GM18861 (cell line): ENCODE data around the gene CASS4.

Experiments used
- ATAC-seq: cut with Tn5 transposase; IDR thresholded peaks from one replicate; pipeline ENCODE4 v1.9.1; 2021; ENCODE audit not compliant: unreplicated experiment

The CASS4 gene

DNA sequence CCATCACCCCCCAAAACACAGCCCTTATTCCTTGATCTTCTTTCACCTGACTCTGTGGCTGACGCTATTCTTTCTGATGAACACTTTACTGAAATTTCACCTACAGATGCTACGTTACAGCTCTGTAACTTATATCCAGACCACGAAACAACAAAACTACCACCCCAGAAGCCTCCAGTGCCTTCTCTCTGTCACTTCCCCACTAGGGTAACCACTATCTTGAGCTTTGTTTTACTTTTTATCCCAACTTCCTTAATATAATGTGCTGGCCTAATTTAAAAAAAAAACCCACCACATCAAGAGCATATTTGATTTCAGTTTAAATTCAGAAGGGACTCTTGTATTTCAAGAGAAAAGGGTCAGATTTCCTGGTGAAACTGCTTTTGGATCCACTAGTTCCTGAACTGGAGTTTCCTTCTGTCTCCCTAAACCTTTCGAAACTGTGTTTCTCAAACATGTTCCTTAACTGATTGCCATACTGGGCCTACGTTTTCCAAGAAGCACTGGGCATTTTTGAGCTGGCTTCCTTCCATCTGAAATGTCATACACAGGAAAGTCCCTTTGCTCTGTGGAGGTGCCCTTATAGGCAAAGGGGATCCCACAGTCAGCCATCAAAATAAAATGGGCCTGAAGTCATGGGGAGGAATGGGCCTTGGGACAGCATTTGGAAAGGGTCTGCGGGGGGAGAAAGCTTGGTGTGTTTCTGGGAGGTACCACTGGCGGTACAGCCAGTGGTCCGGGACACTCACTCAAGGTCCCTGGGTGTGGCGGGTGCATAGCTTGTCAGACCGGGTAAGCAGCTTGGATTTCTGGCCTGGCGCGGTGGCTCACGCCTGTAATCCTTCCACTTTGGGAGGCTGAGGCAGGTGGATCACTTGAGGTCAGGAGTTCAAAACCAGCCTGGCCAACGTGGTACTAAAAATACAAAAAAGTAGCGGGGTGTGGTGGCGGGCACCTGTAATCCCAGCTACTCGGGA, 30.6 kb downstream of the CASS4 start:
- ATAC-seq = no peak

DNA sequence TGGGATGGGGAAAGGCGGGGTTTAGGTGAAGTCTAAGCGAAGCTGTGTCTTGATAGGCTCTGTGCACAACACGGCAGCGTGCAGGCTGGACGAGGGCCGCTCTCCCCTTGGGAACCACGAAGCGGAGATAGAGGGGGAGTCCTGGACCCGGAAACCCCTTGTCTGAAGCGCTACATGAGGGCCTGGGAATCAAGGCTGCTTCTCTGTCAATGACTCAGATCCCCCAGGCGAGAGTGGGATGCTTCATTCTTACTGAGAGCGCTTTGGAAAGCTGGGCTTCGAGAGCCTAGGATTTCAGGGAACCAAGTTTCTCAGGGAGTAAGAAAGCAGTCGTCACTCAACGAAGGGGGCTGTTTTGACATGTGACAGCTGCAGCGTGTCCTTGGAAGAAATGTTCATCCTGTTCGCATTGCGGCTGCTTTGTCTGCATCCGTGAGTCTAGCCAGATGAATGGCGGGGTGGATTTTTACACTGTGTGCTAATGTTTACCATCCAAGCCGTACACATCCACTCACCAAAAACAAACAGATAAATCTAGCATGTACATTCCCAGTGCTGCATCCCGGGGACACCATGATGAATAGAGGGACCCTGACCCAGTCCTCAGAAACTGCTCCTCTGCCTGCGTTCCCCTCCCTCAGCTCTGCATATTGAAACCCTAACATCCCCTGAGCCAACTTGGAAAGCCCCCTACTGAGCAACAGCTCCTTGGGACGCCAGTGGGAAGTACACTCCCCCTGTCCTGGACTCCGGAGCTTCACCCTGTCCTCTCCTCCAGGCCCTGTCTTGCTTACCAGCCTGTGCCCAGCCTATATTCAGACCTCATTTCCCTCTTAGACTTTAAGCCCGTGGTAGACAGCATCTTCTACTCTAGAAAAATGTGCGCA, 31.8 kb downstream of the CASS4 start:
- ATAC-seq = no peak

DNA sequence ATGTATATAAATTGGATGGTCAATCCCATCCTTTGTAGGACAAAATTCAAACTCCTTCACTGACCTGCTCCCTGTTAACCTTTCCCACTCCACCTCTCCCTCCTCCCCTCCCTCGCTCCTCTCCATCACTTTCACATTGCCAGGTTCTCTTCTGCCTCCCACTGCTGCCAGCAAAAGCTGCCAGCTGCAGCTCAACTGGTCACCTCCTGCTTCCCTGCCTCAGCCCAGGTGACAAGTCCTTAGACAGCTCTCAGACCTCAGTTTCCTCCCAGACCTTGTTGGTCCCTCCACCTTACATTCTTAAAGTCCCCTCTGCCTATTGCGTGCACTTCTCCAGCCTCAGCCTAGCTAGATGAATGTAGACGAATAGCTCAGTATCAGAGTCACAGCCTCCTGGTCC, 33.1 kb downstream of the CASS4 start:
- no peak for ATAC-seq

DNA sequence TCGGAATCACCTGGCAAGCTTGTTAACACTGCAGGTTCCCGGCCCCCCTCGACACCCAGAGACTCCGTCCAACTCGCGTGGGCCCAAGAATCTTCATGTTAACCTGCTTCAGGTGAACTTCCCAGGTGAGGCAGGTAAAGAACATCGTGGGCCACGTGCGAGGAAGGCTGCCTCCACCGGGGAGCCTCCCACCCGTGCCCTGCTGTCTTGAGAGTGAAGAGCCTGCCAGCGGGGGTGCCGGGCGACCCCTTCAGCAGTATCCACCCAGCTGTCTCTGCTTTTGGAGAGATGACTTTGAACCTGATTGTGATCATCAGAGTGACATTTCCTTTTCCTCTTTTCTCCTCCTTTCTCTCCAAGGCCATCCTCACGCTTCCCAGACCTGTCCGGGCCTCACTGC, 33.5 kb downstream of the CASS4 start:
- no peak for ATAC-seq

DNA sequence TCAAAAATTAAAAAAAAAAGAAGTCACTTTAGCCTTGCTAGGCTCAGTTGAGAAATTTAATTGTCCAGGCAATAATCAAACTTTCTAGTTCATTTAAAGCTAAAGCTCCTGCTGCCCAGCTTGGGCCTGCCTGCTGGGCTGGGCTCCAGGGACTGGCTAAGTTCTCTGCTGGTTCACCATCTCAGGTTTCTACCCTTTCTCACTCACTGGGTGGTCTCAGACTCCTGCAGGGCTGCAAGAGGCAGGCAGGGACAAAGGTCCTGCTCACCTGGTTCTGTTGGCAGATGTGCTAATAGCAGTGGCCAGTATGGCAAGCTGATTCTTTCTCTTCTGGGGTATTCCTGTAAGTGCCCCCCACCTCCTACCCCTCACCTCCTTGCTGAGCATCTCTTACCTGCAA, 35.2 kb downstream of the CASS4 start:
- ATAC-seq = no peak

DNA sequence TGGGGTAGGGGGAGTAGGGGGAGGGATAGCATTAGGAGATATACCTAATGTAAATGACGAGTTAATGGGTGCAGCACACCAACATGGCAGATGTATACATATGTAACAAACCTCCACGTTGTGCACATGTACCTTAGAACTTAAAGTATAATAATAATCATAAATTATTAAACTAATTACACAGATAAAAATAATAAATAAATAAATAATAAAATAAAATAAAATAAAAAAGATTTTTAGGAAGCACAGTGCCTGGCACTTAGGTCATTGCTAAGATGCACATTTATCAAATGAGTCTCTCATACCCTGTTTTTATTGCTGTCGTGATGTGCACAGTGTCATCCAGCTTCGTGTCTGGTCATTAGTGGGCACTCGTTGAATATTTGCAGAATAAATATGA, 37.4 kb downstream of the CASS4 start:
- no peak for ATAC-seq

DNA sequence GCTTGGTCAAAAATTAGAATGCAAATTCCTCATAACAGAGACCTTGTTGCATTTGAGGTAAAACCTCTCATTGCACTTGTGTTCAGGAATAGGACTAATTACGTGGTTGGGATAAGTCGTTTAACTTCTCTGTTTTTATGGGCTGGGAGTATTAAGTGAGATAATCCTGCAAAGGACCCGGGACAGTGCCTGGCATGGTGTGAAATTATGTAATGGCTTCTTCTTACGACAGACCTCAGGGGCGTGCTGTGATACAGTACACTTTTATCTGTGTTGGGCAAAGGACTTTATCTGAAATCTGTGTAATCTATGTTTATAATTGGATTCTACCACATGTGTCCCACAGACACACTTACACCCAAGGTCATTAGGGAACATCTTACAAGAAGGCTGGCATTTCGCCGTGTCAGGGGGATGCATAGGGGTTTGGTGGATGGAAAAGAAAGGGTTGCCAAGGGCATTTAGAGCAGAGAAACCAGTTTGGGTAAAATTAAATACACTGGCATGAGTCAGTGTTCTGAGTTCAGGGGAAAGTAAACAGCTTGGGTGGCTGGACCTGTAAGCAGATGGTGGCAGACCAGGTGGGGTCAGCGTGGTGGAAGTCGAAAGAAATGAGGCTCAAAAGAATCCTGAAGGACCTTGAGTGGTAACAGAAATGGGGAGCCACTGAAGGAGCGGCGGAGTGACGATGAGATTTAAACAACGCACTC, 39.2 kb downstream of the CASS4 start:
- ATAC-seq = no peak

DNA sequence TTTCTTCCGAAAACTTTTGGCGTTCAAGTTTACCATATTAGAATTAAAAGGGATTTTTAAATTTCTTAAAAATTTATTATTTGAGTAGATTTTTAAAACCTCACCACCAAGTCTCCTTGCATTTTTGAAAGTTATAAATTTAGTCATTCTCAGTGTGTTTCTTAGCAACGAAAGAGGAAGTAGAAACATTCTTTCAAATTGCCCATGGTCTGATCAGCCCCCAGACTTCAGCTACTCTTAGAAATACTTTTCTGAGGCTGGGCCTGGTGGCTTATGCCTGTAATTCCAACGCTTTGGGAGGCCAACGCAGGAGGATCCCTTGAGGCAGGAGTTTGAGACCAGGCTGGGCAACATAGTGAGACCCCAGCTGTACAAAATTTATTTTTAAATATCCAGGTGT, 41.3 kb downstream of the CASS4 start:
- ATAC-seq = peak; percentile 65

DNA sequence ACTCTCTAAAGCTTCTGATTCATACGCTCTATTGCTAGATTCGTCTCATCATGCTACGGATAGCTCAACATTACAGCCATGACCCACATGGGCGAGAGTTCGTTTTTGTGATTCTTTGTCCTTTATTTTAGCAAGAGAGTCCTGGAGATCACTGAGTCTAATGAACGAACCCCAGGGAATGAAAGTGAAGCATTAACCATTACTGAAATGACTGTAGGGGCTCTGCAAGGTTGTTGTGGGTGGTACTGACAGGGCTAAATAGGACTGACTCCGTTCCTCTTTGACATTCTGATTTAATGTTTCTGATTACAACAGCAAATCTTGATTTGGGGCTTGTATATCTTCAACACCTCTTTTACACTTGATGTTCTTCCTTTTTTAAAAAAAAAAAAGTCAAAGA, 42.7 kb downstream of the CASS4 start:
- ATAC-seq = peak; percentile 88

DNA sequence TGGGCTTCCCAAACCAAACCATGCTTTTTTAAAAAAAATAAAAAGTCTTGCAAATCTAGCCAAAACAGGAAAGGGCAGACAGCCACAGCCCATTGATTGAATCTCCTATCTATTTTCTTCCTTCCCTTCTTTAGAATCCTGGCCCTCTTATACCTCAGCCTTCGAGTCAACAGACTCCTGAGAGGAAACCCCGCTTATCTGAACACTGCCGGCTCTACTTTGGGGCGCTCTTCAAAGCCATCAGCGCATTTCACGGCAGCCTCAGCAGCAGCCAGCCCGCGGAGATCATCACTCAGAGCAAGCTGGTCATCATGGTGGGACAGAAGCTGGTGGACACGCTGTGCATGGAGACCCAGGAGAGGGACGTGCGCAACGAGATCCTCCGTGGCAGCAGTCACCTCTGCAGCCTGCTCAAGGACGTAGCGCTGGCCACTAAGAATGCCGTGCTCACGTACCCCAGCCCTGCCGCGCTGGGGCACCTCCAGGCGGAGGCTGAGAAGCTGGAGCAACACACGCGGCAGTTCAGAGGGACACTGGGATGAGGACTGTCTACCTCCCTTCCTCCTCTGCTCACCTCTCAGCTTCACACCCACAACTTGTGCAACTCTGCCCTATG, 46.3 kb downstream of the CASS4 start:
- no peak for ATAC-seq

DNA sequence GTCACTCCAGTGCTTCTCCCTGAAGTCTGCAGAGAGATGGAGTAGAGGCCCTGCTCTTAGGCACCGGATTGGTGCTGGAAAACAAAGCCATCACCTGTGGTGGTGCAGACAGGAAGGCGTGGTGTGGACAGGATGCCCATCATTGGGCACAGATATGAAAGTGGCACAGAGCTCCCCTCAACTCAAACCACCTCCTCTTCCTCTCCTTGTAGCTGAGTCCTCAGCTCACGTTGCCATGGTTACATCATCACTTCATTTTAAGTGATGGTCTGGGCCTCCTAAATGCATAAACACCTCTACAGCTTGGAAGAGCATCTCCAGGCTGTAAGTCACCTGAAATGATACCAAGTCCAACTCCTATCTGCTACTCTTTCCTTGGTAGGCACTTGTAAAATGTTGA, 48.4 kb downstream of the CASS4 start:
- no peak for ATAC-seq

DNA sequence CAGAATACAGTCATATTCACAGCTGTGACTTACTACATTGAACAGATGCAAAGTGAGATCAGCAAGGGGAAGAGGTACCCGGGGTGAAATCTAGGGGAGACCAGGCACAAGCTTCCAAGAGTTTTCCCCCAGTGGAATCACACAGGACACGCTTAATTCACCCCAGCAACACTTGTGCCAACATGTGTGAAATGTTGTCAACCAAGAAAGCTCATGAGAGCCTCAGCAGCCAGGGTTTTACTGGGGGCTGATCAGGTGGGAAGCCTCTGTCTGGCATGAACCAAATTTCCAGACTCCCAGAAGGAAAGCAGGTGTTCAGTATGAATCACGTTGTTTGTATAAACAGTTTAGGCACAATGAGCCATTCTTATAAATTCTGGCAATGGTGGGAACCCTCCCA, 49.5 kb downstream of the CASS4 start:
- no peak for ATAC-seq

DNA sequence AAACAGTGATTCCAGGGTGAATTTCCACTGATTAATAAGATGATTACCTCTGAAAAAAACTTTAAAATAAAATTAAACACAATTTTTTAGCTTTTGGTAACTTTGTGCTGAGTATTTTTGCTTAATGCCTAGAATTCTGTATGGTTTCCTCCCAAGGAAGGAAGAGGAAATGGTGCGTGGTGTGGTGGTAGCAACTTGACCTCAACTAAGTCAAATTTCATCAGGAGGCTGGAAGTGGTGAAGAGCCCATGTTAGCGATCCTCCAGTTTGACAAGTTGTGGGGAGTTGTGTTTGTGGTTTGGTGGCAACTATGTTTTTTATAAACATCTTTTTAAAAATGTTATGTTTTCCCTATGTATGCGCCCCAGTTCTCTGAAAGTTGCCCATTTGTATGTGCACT, 51.4 kb downstream of the CASS4 start:
- no peak for ATAC-seq

DNA sequence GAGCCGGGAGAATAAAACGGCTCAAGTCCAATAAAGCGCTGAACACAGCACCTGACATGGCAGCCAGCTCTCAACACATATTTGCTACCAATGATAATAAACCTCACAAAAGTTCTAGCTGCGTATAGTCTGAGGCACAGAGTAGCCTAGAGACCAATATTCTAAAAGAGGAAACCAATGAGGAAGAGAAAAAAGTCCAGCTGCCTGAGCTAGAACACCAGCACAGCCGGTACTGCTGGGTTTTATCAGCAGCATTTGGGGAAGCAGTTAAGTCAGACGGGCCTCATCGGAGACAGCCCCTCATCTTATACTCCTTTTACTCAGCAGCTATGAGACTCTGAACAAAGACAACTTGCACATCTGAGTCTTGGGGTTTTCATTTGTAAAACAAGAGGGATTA, 53.9 kb downstream of the CASS4 start:
- ATAC-seq = no peak

DNA sequence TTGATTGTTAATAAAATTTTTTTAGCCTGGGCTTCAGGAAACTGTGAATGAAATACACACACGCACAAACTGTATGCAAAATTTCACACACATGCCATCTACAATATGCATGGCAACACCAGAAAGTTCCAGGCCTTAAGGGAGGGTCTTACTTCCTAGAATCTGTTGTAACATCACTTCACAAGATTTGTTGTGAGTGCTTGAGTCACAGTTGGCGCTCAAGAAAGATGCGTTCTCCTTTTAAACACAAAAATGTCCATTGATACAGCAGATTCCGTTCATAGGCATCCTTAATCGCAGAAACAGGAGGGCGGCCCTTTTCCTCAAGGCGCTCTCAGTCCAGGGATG, 55.9 kb downstream of the CASS4 start:
- no peak for ATAC-seq

DNA sequence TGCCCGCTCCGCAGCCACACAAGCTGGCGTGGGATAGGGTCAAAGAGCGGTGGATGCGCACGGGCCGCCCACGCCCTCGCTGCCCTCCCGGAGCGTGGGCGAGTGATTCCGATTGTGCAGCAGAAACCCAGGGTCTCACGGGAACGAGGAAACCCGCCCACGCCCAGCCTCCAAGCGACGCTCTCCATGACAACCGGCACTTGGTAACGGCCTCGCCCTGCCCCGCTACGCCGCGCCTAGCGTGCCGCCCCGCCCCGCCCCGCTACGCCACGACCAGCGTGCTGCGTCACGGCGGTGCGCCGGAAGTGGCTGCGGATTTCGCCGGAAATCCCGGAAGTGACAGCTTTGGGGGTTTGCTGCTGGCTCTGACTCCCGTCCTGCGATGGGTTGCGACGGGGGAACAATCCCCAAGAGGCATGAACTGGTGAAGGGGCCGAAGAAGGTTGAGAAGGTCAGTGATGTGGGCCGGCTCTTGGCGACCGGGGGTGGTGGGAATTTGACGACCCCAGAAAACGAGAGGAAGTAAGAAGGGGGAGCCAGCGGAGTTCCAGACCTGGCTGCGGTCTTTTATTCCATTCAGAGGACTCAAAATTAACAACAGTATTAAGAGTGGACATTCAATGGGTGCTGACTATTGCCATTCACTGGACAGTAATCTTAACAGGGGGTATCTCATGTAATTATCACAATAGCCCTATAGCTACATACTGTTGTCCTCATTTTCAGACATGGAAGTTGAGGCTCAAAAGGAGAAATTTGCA, 56.4 kb downstream of the CASS4 start, which contains the start of gene RTF2:
Gene RTF2 (plus strand): TSS at position 312 of the 761 bp plus-strand sequence. CDS start 71 bp downstream, at position 383.
- peak; percentile 94 for ATAC-seq

DNA sequence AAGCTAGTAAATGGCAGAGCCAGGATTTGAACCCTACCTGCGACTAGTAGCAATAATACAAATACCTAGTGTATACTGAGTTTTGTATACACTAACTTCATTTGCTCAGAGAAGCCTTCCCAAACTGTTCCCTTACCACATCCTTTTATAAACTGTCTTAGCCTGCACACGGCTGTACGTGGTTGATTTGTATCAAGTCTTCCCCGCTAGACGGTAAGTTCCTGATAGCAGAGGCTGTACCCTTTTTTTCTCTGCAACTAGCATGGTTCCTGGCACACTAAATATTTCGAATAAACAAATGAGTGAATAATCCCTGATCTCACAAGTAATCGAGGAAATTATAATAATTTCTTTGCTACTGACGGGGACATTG, 57.0 kb downstream of the CASS4 start:
- no peak for ATAC-seq

DNA sequence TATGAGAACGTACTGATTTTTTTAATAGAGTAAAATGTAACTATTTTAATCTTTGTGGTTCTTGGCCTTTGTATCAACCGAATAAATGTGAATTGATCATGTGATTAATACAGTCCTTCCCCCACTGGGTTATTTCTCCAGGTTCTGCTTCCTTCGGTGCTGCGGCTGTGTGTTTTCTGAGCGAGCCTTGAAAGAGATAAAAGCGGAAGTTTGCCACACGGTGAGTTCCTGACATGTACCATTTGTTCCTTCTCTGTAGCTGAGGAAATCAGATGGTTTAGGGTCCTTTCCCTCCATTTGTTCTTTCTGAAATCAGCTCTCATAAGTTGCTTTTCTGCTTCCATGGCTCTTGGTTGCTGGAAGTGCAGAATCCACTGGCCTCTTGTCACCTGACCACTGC, 71.9 kb downstream of the CASS4 start:
- no peak for ATAC-seq

DNA sequence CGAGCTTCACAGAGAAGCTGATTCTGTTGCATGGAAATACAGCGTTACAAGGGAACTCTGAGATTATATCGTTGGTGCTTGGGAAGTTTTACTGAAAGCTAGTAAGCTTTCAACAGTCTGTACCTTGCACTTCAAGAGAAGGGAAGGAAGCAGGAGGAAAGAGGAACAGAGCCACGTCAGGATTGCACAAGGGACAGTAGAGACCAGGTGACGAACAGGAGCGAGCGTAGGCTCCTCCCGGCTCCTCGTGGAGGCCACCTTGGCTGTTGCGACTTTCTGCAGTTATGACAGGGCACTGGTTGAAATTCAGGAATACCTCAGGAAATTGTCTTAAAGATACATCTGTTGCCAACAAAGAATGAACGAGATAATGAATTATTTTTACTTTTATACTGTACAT, 75.2 kb downstream of the CASS4 start:
- no peak for ATAC-seq

DNA sequence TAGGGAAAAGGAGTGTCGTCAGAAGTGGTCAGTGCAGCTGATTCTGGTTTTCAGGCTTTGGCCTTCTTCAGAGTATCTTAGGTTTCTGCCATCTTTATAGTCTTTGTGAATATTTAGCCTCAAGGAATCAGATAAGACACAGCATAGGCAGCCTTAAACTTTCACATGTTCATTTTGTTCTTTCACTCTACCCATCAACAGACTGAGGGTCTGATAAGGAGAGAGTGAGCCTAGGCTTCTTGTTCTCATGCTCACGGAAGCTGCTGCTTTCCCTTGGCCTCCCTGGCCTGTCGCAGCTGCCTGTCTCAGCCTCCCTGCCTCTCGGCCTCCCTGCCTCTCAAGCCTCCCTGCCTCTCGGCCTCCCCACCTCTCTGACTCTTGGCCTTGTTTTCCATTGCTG, 76.5 kb downstream of the CASS4 start:
- no peak for ATAC-seq
